OCI-LY1 (cell line): ENCODE results near the gene HAT1.

Experiments used
- H2AFZ ChIP-seq: fragments of 200-600 bp; sonication (generic), shearing (Covaris generic); 2 replicates; pipeline ENCODE4 v1.6.0; 2014; ENCODE audit warnings: antibody characterized with exemption, mild to moderate bottlenecking, low read length
- H3F3A ChIP-seq: fragments of 200-600 bp; sonication (generic), shearing (Covaris generic); 2 replicates; pipeline ENCODE4 v1.6.0; 2014; ENCODE audit warnings: mild to moderate bottlenecking, antibody characterized with exemption, low read length, moderate library complexity; ENCODE audit not compliant: insufficient read depth
- H3K27ac ChIP-seq: fragments of 200-600 bp; sonication (generic); 2 replicates; pipeline ENCODE4 v1.5.1; 2014; ENCODE audit warnings: low read length, mixed run types, mild to moderate bottlenecking, low read depth; ENCODE audit not compliant: poor library complexity, severe bottlenecking
- H3K27me3 ChIP-seq: fragments of 200-600 bp; sonication (generic); 2 replicates; pipeline ENCODE4 v1.6.0; 2014; ENCODE audit warnings: antibody characterized with exemption, mild to moderate bottlenecking, low read length, moderate library complexity; ENCODE audit not compliant: insufficient read depth
- H3K36me3 ChIP-seq: fragments of 200-600 bp; sonication (generic); 2 replicates; pipeline ENCODE4 v1.6.1; 2014; ENCODE audit warnings: mild to moderate bottlenecking, antibody characterized with exemption, low read length, moderate library complexity, mixed read lengths; ENCODE audit not compliant: insufficient read depth
- H3K4me1 ChIP-seq: fragments of 200-600 bp; sonication (generic); 2 replicates; pipeline ENCODE4 v1.5.1; 2014; ENCODE audit warnings: mild to moderate bottlenecking, low read length, moderate library complexity; ENCODE audit not compliant: insufficient read depth, severe bottlenecking
- H3K4me2 ChIP-seq: fragments of 200-600 bp; sonication (generic), shearing (Covaris generic); 2 replicates; pipeline ENCODE4 v1.6.1; 2014; ENCODE audit warnings: low read length
- H3K4me3 ChIP-seq: fragments of 200-600 bp; sonication (generic); 2 replicates; pipeline ENCODE4 v1.5.1; 2014; ENCODE audit warnings: low read length, low read depth, mild to moderate bottlenecking, mixed read lengths; ENCODE audit not compliant: poor library complexity, severe bottlenecking
- H3K79me2 ChIP-seq: fragments of 200-600 bp; shearing (Covaris generic); 2 replicates; pipeline ENCODE4 v1.6.1; 2016; ENCODE audit warnings: mixed run types, low read length, mixed read lengths; ENCODE audit not compliant: insufficient read depth
- H3K9ac ChIP-seq: fragments of 200-600 bp; sonication (generic), shearing (Covaris generic); 2 replicates; pipeline ENCODE4 v1.6.1; 2014; ENCODE audit warnings: mild to moderate bottlenecking, low read length, mixed read lengths
- H3K9me2 ChIP-seq: fragments of 200-600 bp; sonication (generic), shearing (Covaris generic); 2 replicates; pipeline ENCODE4 v1.6.1; 2014; ENCODE audit warnings: low read depth, mild to moderate bottlenecking, low read length, mixed read lengths
- H3K9me3 ChIP-seq: fragments of 200-600 bp; shearing (Covaris generic); 2 replicates; pipeline ENCODE4 v1.6.1; 2014; ENCODE audit warnings: low read length, mixed read lengths
- H4K20me1 ChIP-seq: fragments of 200-600 bp; sonication (generic), shearing (Covaris generic); 2 replicates; pipeline ENCODE4 v1.6.0; 2016; ENCODE audit warnings: mild to moderate bottlenecking, low read length; ENCODE audit not compliant: insufficient read depth
- EZH2 ChIP-seq: fragments of 200-600 bp; sonication (generic), shearing (Covaris generic); IDR thresholded peaks from 2 replicates; pipeline ENCODE4 v1.8.0; 2017; ENCODE audit warnings: borderline replicate concordance, mixed run types, mild to moderate bottlenecking, antibody characterized with exemption, low read length, moderate library complexity, mixed read lengths
- TF ChIP-seq, protein P1 (sequence below): fragments of 200-600 bp; sonication (generic), shearing (Covaris generic); IDR thresholded peaks from 2 replicates; pipeline ENCODE4 v1.5.1; 2017; ENCODE audit warnings: mild to moderate bottlenecking, antibody characterized with exemption, low read length, moderate library complexity, mixed read lengths

HAT1 gene

DNA sequence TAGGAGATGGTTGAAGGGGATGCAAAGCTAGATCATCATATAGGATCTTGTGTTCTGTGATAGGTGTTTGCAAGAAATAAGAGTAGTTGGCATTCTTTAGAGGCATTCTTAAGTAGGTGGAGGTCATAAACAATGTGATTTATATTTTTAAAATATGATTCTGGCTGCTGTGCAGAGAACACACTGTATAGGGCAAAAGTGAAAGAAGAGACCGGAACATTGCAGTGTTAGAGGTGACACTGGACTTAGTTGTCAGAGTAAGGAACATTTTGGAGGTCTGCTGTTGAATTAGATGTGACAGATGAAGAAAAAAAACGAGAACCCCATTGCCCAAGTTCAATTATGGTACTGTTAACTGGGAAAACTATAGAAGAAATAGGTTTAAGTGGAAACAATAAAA, 37.7 kb downstream of the HAT1 start:
- no peaks in the 10 kb centered on the region for H3F3A ChIP-seq
- no peaks in the 10 kb centered on the region for H3K4me1 ChIP-seq
- H3K9me3 ChIP-seq = no peaks in the 10 kb centered on the region
- peaks cover 4% of the 10 kb centered on the region; the same call in 1 of the 2 replicates for H3K36me3 ChIP-seq
- H3K27me3 ChIP-seq = no peaks in the 10 kb centered on the region
- H4K20me1 ChIP-seq = no peaks in the 10 kb centered on the region
- H3K9ac ChIP-seq = no peak overlapping the region
- TF ChIP-seq, protein P1, sequence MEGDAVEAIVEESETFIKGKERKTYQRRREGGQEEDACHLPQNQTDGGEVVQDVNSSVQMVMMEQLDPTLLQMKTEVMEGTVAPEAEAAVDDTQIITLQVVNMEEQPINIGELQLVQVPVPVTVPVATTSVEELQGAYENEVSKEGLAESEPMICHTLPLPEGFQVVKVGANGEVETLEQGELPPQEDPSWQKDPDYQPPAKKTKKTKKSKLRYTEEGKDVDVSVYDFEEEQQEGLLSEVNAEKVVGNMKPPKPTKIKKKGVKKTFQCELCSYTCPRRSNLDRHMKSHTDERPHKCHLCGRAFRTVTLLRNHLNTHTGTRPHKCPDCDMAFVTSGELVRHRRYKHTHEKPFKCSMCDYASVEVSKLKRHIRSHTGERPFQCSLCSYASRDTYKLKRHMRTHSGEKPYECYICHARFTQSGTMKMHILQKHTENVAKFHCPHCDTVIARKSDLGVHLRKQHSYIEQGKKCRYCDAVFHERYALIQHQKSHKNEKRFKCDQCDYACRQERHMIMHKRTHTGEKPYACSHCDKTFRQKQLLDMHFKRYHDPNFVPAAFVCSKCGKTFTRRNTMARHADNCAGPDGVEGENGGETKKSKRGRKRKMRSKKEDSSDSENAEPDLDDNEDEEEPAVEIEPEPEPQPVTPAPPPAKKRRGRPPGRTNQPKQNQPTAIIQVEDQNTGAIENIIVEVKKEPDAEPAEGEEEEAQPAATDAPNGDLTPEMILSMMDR = no peak
- no peak for TF ChIP-seq EZH2
- H2AFZ ChIP-seq = no peak overlapping the region
- no peak overlapping the region for H3K4me3 ChIP-seq
- no peak overlapping the region for H3K4me2 ChIP-seq
- no peaks in the 10 kb centered on the region for H3K9me2 ChIP-seq
- no peak overlapping the region for H3K27ac ChIP-seq
- no peaks in the 10 kb centered on the region; the same call in 1 of the 2 replicates for H3K79me2 ChIP-seq

DNA sequence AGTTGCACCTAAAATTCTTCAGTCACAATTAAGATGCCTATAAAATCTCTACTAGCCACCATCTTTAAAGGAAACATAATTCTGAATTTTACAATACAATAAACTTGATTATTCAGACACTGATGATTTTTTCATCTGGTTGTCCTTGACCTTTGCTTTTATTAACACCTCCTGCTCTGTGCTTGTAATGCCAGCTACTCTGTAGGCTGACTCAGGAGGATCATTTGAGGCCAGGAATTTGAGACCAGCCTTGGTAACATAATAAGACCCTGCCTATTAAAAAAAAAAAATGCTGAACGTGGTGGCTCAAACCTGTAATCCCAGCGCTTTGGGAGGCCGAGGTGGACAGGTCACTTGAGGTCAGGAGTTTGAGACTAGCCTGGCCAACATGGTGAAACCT, 38.3 kb downstream of the HAT1 start:
- H3K79me2 ChIP-seq = no peaks in the 10 kb centered on the region; the same call in 1 of the 2 replicates
- H3K4me3 ChIP-seq = no peak overlapping the region
- no peak overlapping the region for H2AFZ ChIP-seq
- no peak overlapping the region for H3K27ac ChIP-seq
- H3K9me2 ChIP-seq = no peaks in the 10 kb centered on the region
- H3K27me3 ChIP-seq = no peaks in the 10 kb centered on the region
- H3F3A ChIP-seq = no peaks in the 10 kb centered on the region
- H3K4me2 ChIP-seq = no peak overlapping the region
- no peak overlapping the region for H3K9ac ChIP-seq
- H3K36me3 ChIP-seq = peaks cover 6% of the 10 kb centered on the region; the same call in 1 of the 2 replicates
- TF ChIP-seq EZH2 = no peak
- TF ChIP-seq, protein P1 = no peak
- H3K4me1 ChIP-seq = no peaks in the 10 kb centered on the region
- no peaks in the 10 kb centered on the region for H4K20me1 ChIP-seq
- no peaks in the 10 kb centered on the region for H3K9me3 ChIP-seq

DNA sequence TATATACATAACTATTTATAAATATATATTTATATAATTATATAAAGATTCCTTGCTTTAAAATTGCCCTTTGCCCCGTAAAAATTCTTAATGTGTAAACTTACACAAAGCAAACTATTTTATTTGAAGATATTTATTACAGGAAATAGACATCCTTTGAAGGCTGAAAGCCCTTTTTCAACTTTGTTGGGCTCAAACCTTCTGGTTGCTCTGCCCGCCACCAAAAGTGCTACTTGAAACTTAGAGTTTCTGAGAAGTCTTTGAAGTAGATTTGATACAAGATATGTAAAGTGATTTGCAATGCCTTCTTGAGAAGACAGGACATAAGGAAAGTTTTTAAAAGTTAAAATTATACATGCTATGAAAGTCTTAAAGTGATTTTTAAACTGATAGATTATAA, 40.9 kb downstream of the HAT1 start:
- no peaks in the 10 kb centered on the region; the same call in 1 of the 2 replicates for H3K79me2 ChIP-seq
- H3K4me1 ChIP-seq = no peaks in the 10 kb centered on the region
- no peak overlapping the region for H3K4me3 ChIP-seq
- no peak overlapping the region for H3K9ac ChIP-seq
- H3K9me2 ChIP-seq = no peaks in the 10 kb centered on the region
- TF ChIP-seq, protein P1 = no peak
- no peak for TF ChIP-seq EZH2
- H2AFZ ChIP-seq = no peak overlapping the region
- H4K20me1 ChIP-seq = no peaks in the 10 kb centered on the region
- no peaks in the 10 kb centered on the region for H3F3A ChIP-seq
- H3K27me3 ChIP-seq = no peaks in the 10 kb centered on the region
- peaks cover 30% of the 10 kb centered on the region for H3K36me3 ChIP-seq
- H3K4me2 ChIP-seq = no peak overlapping the region
- H3K9me3 ChIP-seq = no peaks in the 10 kb centered on the region
- H3K27ac ChIP-seq = no peak overlapping the region
